Forelimb muscle (tissue), 1 donor: Measurements from ENCODE around the gene KIF4A. TPM values are rescaled to one million over a fixed set of nuclear protein-coding genes. Genes with fewer than 3 reads are reported as not detected.
"Not testable (repeated sequence)": the region's sequence is repeated elsewhere in the genome, so short reads cannot be mapped to it uniquely, and the experiment has no call there.

ENCODE experiments used
- DNase-seq: peaks from one replicate; pipeline ENCODE4 v3.0.0-alpha.2; 2013; ENCODE audit warnings: low read depth
- polyA plus RNA-seq: library from polyadenylated mRNA; unstranded; fragments of 120-200 nt; gene quantifications from one replicate; pipeline ENCODE4 v1.2.1, GENCODE V29; 2013; ENCODE audit not compliant: insufficient read length

The KIF4A gene
- polyA plus RNA-seq, 1 donor = 5.5 TPM

GRCh38 chrX:70289168-70289792 lies 624 bp upstream of the KIF4A start:
- no peak for DNase-seq

- DNase-seq = no peak
Measured at GRCh38 chrX:70292788-70293187, 2.9 kb downstream of the KIF4A start.

- DNase-seq = no peak
Measured at GRCh38 chrX:70293621-70294020, 3.7 kb downstream of the KIF4A start.

GRCh38 chrX:70301716-70302115 lies 11.8 kb downstream of the KIF4A start:
- DNase-seq = no peak

GRCh38 chrX:70313503-70313902 lies 23.6 kb downstream of the KIF4A start:
- no peak for DNase-seq

- no peak for DNase-seq
Measured at GRCh38 chrX:70322784-70323183, 32.9 kb downstream of the KIF4A start.

GRCh38 chrX:70323628-70324027 lies 33.7 kb downstream of the KIF4A start:
- DNase-seq = not testable (repeated sequence)

GRCh38 chrX:70324326-70324725 lies 34.4 kb downstream of the KIF4A start:
- no peak for DNase-seq

- DNase-seq = no peak
Measured at GRCh38 chrX:70331161-70331560, 41.3 kb downstream of the KIF4A start.

GRCh38 chrX:70332600-70332999 lies 42.7 kb downstream of the KIF4A start:
- DNase-seq = no peak

- DNase-seq = no peak
Measured at GRCh38 chrX:70336767-70337166, 46.9 kb downstream of the KIF4A start.

GRCh38 chrX:70338290-70338689 lies 48.4 kb downstream of the KIF4A start:
- no peak for DNase-seq

GRCh38 chrX:70343435-70343834 lies 53.5 kb downstream of the KIF4A start:
- DNase-seq = no peak

- DNase-seq = no peak
Measured at GRCh38 chrX:70346418-70347070, 56.6 kb downstream of the KIF4A start.

- DNase-seq = not testable (repeated sequence)
Measured at GRCh38 chrX:70348825-70349224, 58.9 kb downstream of the KIF4A start.

- not testable (repeated sequence) for DNase-seq
Measured at GRCh38 chrX:70349367-70350125, 59.6 kb downstream of the KIF4A start.

- no peak for DNase-seq
Measured at GRCh38 chrX:70352496-70352895, 62.6 kb downstream of the KIF4A start.

GRCh38 chrX:70353514-70353913 lies 63.6 kb downstream of the KIF4A start:
- DNase-seq = no peak

GRCh38 chrX:70354716-70355115 lies 64.8 kb downstream of the KIF4A start:
- no peak for DNase-seq

GRCh38 chrX:70359458-70359857 lies 69.6 kb downstream of the KIF4A start:
- DNase-seq = no peak

GRCh38 chrX:70360366-70360765 lies 70.5 kb downstream of the KIF4A start:
- no peak for DNase-seq

GRCh38 chrX:70368731-70369130 lies 78.8 kb downstream of the KIF4A start:
- DNase-seq = not testable (repeated sequence)

GRCh38 chrX:70386235-70386634 lies 96.3 kb downstream of the KIF4A start:
- no peak for DNase-seq
